Measurements from ENCODE around the gene PRND.

The PRND gene

GRCh38 chr20:4774207-4774606 is 52.5 kb downstream of the PRND start:
- Mint-ChIP-seq H3K4me3 (no peak overlapping the region), H3K9me3 (peaks cover 25 to 29% of the 10 kb centered on the region in 2 donors), H3K27ac (no peak overlapping the region), H3K4me1 (no peaks in the 10 kb centered on the region), H3K27me3 (no peaks in the 10 kb centered on the region)
- ATAC-seq = no peak
- DNase-seq = no peak

- H3K4me1 Mint-ChIP-seq = no peaks in the 10 kb centered on the region
- no peak for DNase-seq
- H3K27me3 Mint-ChIP-seq = no peaks in the 10 kb centered on the region
- no peak for ATAC-seq
- peaks cover 22 to 26% of the 10 kb centered on the region in 2 donors for H3K9me3 Mint-ChIP-seq
- H3K27ac Mint-ChIP-seq = no peak overlapping the region
- H3K4me3 Mint-ChIP-seq = no peak overlapping the region
These were observed 53.8 kb downstream of the PRND start for GRCh38 chr20:4775322-4776078.

GRCh38 chr20:4776079-4776630 is 54.4 kb downstream of the PRND start:
- DNase-seq (no peak), ATAC-seq (no peak)
- Mint-ChIP-seq H3K27ac (no peak overlapping the region), H3K9me3 (peaks cover 16 to 20% of the 10 kb centered on the region in 2 donors), H3K4me1 (peaks cover 4% of the 10 kb centered on the region), H3K27me3 (no peaks in the 10 kb centered on the region), H3K4me3 (no peak overlapping the region)

All from stimulated activated naive CD8-positive, alpha-beta T cell treated with anti-CD3 and anti-CD28 coated beads, Interleukin-15, amount 100 ng/mL, for 72 hours (primary cell).